GM08714 (cell line): Measurements from ENCODE around the gene TTC23L.
"Not testable (repeated sequence)": the region's sequence is repeated elsewhere in the genome, so short reads cannot be mapped to it uniquely, and the experiment has no call there.

Experiments used
- H3K4me3 ChIP-seq: fragments of 200-500 bp; sonication (Bioruptor generic); 2 replicates; pipeline ENCODE4 v1.5.1; 2014; ENCODE audit warnings: mild to moderate bottlenecking, low read length, inconsistent platforms
- ZNF274 ChIP-seq: IDR thresholded peaks from 2 replicates; pipeline ENCODE4 v1.6.1; 2012; ENCODE audit warnings: mild to moderate bottlenecking, low read depth, low read length

The TTC23L gene

DNA sequence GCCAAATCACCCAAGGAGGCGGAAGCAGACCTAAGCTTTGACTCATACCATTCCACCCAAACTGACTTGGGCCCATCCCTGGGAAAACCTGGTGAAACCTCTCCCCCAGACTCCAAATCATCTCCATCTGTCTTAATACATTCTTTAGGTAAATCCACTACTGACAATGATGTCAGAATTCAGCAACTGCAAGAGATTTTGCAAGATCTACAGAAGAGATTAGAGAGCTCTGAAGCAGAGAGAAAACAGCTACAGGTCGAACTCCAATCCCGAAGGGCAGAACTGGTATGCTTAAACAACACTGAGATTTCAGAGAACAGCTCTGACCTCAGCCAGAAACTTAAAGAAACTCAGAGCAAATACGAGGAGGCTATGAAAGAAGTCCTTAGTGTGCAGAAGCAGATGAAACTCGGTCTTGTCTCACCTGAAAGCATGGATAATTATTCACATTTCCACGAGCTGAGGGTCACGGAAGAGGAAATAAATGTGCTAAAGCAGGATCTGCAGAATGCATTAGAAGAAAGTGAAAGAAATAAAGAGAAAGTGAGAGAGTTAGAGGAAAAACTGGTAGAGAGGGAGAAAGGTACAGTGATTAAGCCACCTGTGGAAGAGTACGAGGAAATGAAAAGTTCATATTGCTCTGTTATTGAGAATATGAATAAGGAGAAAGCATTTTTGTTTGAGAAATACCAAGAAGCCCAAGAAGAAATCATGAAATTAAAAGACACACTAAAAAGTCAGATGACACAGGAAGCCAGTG is 15.8 kb upstream of the TTC23L start:
- no peak for TF ChIP-seq ZNF274

DNA sequence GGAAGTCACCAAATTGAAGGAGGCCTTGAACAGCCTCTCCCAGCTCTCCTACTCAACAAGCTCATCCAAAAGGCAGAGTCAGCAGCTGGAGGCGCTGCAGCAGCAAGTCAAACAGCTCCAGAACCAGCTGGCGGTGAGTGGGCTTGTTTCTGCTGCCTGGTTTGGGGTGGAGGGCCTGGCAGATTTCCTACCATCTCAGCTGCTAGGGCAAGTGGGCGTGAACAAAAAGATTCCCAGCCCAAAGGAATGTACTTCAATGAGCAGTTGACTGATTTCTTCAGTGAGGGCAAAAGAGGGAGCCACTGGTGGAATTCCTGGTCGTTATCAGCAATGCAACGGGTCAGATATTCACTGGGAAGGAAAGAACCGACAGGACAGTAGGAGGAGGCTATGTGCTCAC is 12.6 kb upstream of the TTC23L start:
- TF ChIP-seq ZNF274 = no peak

More for the DNA sequence above, 15.8 kb upstream of the TTC23L start:
- H3K4me3 ChIP-seq = no peak overlapping the region

DNA sequence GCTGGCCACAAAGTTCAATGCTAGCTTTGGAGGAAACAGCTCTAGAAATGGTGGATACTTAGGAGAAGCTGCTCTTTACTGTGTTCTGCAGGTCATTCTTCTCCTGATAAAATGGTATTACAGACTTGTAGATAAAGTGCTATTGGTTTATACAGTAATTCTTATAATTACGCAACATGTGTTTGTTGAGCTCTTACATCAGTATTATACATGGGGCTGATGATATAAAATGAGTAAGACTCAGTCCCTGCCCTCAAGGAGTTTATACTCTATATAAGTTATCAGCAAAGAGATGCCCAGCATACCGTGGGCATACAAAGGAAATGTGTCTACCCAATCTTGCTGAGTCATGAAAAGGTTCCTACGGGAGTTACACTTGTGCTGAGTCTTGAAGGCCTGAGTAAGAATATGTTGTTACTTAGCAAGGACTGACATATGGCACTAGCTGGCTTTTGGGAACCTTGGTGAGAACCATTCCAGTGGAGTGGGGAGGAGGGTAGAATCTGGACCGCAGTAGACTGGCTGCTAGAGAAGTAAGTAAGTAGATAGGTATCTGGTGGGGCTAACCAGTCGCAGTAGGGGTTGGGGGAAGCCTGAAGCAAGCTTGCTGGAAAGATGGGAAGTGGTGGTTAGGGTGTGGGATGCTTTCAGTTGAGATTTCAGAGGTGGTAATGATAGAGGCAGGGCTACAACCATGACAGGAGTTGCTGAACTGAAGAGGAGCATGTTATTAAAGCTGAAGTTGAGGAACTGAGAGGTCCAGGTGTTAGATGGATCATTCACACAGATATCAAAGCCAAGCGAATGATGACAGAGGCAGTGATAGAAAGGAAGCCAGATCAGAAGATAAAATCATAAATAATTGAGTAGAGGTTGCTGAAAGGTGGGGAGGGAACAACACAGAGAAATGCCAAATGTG is 11.1 kb upstream of the TTC23L start:
- no peak for TF ChIP-seq ZNF274
- H3K4me3 ChIP-seq = no peak overlapping the region

More for the DNA sequence above, 12.6 kb upstream of the TTC23L start:
- no peak overlapping the region for H3K4me3 ChIP-seq

DNA sequence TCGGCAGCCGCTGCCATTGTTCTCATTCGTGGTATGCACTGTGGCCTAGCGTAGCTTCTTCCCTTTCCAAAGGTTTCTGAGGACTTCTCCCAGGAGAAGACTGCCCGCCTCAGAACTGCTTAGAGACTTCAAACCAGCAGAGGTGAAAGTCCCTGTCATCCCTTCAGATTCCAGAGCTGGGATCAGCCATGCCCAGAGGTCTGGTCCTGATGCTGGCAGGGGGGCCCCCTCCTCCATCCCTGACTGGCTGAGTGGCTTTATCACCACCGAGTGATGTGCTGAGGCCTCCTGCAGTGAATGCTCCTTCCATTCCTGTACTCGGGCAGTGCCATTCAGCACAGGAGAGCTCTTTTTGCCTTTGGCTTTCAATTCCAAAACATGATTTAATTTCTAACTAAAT is 8.1 kb upstream of the TTC23L start:
- not testable (repeated sequence) for H3K4me3 ChIP-seq

DNA sequence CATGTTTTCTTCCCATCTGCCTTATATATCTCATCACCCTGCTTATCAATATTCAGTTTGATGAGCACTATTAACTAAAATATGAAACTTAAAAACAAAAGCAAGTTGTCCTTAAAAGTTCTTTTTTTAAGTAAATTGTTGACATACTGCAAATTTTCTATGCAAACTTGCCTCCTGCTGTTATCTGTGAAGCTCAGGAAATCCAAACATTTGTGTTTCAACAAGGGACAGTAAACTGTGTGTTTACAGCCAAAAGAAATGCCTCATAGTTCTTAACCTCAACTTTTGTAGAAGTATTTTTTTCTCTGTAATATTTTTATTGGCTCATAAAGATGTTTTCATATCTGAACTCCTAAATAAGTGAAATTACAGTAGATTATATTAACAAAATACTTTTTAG is 7.7 kb upstream of the TTC23L start:
- TF ChIP-seq ZNF274 = no peak
- H3K4me3 ChIP-seq = no peak overlapping the region

DNA sequence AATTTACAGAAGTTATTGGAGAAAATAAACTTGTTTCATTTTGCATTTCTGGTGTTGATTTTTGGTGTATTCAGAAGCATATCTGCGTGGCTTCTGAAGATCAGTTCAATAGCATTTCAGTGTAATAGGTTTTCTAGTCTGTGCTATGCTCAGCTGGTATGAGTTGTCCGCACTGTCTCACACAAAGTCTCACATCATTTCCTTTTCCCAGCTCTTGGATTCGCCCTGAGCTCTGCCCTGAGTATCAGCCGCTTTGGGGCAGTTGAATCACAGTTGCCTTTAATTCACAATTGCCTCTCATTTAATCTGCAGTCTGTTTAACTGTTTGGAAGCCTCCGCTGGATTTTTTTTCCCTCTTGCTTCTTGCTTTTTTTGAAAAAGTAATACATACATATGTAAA is 6.4 kb upstream of the TTC23L start:
- TF ChIP-seq ZNF274 = no peak
- H3K4me3 ChIP-seq = no peak overlapping the region

DNA sequence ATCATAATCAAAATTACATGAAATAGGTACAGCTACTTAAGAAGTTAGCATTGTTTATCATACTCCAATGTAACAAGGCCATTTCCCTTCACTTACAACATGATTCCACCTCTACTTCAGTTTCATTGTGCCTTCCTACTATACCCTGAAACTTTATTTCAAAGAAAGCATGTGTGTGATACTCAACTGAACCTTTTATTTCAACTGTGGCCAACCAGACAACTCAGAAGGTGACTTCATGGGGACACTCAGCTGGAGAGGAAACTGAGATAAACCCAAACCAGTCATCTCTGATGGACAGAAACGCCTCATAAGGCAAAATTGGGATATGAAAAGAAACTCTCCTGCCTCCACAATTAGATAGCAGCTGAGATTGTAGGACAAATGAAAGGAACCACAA is 5.9 kb upstream of the TTC23L start:
- H3K4me3 ChIP-seq = no peak overlapping the region
- TF ChIP-seq ZNF274 = no peak

DNA sequence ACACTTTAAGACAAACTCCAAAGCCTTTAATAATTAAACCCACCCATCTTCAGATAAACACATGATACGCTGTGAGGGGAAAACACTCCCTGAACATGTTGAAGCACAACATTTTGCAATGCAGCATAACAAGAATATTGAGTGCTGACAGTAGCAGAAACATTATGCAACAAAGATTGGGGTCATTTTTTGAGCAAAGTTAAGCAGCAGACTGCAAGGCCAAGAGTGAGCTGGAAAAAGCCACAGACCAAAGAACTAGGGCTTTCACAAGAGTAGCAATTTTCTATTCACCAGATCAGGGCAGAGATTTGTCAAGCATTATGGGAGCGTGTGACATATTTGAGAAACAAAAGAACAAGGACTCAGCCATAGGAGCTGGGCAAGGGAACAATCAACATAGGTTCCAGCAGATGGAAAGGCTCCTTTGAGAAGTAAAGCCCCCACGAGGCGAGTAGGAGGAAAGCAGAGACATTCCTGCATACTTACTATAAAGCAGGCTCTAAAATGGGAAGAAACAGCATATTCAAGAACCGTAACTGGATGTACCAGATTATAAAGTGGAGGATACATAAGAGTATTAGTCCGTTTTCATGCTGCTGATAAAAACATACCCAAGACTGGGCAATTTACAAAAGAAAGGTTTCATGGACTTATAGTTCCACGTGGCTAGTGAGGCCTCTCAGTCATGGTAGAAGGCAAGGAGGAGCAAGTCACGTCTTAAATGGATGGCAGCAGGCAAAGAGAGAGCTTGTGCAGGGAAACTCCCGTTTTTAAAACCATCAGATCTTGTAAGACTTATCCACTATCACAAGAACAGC is 4.8 kb upstream of the TTC23L start:
- no peak overlapping the region for H3K4me3 ChIP-seq
- TF ChIP-seq ZNF274 = no peak

DNA sequence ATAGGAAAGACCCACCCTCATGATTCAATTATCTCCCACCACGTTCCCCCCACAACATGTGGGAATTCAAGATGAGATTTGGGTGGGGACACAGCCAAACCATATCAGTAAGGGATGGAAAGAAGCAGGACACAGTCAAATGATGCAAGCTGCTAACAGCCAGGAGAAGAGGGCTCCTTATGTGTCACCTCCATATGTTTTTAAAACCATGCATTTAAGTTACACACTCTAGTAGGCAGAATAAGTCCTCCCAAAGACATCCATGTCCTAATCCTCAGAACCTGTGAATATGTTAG is 4.2 kb upstream of the TTC23L start:
- no peak for TF ChIP-seq ZNF274
- no peak overlapping the region for H3K4me3 ChIP-seq

DNA sequence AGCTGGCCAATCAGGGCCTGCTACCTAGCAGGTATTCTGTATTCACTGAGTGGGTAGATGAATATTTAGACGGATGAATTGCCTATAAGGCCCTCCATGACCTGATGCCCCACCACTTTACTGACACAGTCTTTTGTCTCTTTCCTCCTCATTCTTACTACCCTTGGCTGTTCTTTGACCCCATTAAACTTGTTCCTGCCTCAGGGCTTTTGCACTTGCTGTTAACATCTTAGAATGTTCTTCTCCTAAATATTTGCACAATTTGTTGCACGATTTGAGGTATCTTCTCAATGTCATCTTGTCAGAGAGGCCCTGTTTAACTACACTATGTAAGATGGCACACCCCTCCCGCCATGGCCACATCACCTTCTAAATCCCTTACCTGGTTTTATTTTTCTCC is 3.3 kb upstream of the TTC23L start:
- TF ChIP-seq ZNF274 = no peak
- no peak overlapping the region for H3K4me3 ChIP-seq

DNA sequence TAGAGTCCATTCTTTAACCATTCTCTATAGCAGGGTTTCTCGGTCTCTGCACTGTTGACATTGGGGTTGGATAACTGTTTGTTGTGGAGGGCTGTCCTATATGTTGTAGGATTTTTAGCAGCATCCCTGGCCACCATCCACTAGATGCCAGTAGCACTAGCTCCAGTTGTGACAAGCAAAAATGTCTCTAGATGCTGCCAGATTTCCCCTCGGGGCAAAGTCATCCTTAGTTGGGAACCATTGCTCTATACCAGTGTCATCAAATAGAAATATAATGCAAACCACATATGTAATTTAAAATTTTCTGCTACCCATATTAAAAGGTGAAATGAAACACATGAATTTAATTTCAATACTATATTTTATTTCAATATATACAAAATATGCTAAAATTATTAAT is 2.9 kb downstream of the TTC23L start:
- no peak overlapping the region for H3K4me3 ChIP-seq

DNA sequence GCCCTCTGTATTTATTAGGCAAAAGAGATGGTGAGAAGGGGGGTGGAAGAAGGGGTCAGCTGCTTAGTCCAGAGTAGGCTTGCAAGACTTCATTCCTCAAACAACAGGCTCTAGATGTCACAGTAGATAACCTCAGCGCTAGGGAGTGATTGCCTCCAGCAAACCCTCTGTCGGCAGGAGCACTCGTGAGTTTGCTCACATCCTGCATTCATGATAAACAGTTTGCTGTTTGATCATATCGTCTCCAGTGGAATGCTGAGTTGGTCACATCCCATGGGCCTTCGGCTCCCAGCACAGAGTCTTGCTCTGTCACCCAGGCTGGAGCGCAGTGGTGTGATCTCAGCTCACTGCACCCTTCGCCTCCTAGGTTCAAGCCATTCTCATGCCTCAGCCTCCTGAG is 3.6 kb downstream of the TTC23L start:
- TF ChIP-seq ZNF274 = no peak

More for the DNA sequence above, 2.9 kb downstream of the TTC23L start:
- TF ChIP-seq ZNF274 = no peak

DNA sequence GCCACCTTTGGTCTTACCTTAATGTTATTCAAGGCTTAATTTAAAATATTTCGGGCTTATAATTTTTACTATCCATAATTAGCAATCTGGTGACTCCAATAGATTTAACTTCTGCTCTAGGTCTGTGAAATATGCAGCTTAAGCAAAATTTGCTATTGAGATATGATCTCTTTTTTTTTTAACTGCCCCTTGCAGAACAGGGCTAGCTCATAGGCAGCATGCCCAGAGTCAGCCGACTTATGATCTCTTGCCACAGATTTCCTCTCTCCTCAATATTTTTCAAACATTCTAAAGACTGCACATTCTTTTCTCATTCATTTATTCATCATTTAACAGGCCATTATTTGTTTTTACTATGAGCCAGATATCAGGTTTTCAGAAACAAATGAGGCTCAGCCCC is 4.5 kb downstream of the TTC23L start:
- H3K4me3 ChIP-seq = no peak overlapping the region
- no peak for TF ChIP-seq ZNF274

More for the DNA sequence above, 3.6 kb downstream of the TTC23L start:
- no peak overlapping the region for H3K4me3 ChIP-seq

DNA sequence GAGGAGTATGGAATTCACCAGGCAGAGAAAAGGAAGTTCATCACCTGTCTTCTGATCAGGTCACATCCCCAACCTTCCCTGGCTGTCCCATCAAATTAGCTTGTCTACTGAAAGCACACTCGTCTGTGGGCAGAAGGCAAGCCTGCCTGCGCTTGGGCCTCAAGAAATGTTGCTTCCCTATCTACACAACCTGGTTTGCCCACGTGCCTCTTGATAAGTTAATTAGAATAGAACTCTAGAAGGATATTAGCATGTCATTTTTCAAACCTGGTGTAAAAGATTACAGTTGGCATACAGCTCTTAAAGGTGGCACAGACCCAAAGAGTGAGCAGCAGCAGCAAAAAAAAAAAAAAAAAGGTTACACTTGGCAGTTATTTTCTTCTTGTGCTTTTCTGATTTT is 5.1 kb downstream of the TTC23L start:
- H3K4me3 ChIP-seq = no peak overlapping the region
- TF ChIP-seq ZNF274 = no peak
